Panc1 (cell line): ENCODE data around the gene ADGRB3.

Source experiments
- CTCF ChIP-seq: fragments of 450-650 bp; IDR thresholded peaks from 2 replicates; pipeline ENCODE4 v1.5.1; 2017; ENCODE audit warnings: mild to moderate bottlenecking
- POLR2AphosphoS5 ChIP-seq: IDR thresholded peaks from 2 replicates; pipeline ENCODE4 v1.6.1; 2012; ENCODE audit warnings: mild to moderate bottlenecking, low read depth, low read length, moderate library complexity
- REST ChIP-seq, 2 experiments: IDR thresholded peaks; 2 replicates each; pipeline ENCODE4 v1.6.1; 2011 to 2012; ENCODE audit warnings: low read depth in 2 of 2, control low read depth in 1 of 2, low read length in 1 of 2, mild to moderate bottlenecking in 1 of 2, moderate library complexity in 1 of 2; ENCODE audit not compliant: insufficient read depth in 1 of 2

GRCh38 chr6:68777956-68778355 is 142.9 kb downstream of the ADGRB3 start:
- no peak for TF ChIP-seq POLR2AphosphoS5
- no peak for TF ChIP-seq CTCF
- TF ChIP-seq REST (IDR thresholded peaks at IDR 0.05; ENCODE audit: insufficient read depth in 1 of 2, low read depth in 2 of 2, low read length in 1 of 2), result no peak
